HG03108 (cell line): ENCODE data around the gene NUPR1.
"Not testable (repeated sequence)": the region's sequence is repeated elsewhere in the genome, so short reads cannot be mapped to it uniquely, and the experiment has no call there.

Experiments used
- ATAC-seq: cut with Tn5 transposase; IDR thresholded peaks from one replicate; pipeline ENCODE4 v1.9.1; 2021; ENCODE audit warnings: moderate library complexity; ENCODE audit not compliant: unreplicated experiment

The NUPR1 gene

DNA sequence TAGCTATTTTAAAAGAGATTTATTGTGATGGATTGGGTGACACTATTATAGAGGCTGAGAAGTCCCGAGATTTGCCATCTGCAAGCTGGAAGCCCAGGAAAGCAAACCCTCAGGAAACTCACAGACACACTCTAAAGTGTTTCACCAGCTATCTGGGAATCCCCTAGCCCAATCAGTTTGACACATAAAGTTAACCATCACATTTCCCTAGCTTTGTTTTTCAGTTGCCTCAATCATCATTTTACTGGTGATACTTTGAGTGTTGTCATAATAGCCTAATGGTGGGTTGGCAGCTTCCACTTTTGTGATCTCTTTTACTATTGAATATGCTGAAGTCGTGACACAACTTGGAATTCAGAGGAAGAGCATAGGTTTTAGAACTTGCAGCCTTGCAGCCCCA is 16.8 kb upstream of the NUPR1 start:
- ATAC-seq = no peak

DNA sequence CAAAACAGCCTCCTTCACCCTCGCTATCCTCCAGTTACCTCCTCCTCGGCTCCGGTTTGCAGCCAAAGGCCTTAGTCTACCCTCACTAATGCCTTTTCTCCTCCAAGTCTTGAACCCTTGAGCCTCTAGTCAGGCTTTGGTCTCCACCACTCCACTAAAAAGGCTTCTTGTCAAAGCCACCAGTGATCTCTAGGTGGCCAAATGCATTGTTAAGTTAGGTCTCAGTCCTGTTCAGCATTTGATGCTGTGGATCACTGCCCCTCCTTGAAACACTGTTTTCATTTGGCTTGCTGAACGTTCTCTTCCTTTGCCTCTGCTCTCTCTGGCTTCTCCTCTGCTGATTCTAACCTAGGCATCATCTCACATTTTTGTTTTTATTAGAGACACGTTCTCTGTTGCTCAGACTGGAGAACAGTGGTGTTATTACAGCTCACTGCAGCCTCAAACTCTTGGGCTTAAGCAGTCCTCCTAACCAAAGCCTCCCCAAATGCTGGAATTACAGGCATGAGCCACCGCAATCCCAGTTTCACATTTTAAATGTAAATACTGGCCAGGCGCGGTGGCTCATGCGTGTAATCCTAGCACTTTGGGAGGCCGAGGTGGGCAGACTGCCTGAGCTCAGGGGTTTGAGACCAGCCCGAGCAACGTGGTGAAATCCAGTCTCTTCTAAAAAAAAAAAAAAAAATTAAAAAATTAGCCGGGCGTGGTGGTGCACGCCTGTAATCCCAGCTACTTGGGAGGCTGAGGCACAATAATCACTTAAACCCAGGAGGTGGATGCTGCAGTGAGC is 16.1 kb upstream of the NUPR1 start:
- ATAC-seq = no peak

DNA sequence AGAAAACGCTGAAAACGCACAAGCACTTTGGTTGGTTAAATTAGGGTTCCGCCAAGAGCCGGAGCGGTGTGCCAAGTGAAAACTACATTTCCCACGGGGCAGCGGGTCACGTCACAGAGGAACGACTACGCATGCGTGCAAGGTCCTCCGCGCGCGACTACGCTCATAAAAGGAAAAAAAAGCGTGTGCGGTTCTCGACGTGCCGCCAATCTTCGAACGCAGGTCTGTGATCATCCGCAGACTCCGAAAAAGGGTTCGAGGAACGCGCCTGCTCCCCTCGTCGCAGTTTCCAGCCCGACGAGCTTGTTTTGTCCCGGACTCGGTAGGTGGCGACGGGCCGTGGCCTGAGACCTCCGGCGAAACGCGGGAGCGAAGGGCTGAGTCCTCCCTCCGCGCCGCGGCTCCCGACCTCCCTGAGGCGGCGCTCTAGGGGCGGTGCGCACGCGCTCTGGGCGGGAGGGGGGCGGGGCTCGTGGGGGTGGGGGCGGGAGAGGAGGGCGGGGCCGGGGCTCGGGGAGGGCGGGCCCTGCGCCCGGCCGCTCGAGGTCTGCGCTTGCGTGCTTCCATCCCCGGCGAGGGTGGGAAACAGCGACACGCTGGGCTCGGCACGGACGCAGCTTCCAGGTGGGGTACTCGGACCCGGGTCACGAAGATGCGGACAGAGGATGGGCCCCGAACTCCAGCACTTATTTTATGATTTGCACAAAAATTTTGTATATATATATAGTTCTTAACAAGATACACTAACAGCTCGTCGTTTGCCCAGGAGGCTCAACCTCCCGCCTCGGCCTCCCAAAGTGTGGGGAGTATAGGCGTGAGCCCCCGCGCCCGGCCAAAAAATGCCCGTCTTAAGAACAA is 15.2 kb upstream of the NUPR1 start, which contains the start of gene SGF29:
SGF29 (plus strand) TSS at position 145 of the 858 bp plus-strand sequence. CDS start 27,150 bp downstream, outside the sequence.
- ATAC-seq = peak; percentile 67

DNA sequence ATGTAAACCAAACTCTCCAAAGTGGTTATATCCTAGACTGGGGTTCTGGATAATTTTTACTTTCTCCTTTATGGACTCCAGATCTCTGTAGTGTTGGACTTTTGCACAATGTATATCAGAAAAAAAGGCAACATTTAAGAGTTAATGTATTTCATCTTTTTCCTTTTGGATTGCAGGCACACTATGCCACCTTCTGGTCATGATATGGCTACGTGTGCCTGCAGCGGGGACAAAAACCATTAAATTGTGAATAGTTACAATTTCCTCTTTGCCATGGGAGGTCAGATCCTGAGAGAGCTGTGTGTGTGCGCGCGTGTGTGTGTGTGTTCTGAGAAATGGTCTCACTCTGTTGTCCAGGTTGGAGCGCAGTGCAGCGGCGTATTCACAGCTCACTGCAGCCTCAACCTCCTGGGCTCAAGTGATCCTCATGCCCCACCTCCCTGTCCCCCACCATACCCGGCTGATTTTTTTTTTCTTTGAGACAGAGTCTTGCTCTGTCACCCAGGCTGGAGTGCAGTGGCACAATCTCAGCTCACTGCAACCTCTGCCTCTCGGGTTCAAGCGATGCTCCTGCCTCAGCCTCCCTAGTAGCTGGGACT is 10.6 kb upstream of the NUPR1 start:
- no peak for ATAC-seq

DNA sequence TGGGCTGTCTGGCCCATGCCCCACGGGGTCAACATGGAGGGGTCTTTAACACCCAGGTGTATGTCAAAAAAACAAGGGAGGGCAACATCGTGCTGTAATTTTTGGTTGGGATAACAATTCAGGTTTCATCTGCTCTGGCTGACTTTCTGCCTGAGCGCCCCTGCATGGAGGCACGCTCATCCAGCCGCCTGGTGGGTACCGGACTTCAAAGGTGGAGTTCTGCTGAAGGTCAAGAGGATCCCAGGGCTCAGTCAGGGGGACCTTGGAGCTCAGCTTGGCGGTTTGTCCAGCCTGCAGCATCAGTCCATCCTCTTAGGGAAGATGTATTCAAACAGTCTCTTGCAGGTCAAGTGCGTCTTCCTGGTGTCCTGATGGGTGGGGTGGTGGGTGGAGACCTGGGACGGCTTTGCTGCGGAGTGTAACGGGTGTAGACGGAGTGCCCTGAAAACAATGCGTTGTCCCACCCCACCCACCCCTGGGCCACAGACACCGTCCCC is 9.6 kb upstream of the NUPR1 start:
- ATAC-seq = no peak

DNA sequence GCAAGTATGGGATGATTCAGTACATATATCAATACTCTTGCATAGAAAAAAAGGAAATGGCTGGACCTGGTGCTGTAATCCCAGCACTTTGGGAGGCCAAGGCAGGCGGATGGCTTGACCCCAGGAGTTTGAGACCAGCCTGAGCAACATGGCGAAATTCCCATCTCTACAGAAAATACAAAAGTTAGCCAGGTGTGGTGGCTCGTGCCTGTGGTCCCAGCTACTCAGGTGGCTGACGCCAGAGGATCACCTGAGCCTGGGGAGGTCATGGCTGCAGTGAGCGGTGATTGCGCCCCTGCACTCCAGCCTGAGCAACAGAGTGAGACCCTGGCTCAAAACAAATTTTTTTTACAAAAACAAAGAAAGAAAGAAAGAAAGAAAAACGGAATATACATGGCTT is 7.9 kb upstream of the NUPR1 start:
- ATAC-seq = no peak

DNA sequence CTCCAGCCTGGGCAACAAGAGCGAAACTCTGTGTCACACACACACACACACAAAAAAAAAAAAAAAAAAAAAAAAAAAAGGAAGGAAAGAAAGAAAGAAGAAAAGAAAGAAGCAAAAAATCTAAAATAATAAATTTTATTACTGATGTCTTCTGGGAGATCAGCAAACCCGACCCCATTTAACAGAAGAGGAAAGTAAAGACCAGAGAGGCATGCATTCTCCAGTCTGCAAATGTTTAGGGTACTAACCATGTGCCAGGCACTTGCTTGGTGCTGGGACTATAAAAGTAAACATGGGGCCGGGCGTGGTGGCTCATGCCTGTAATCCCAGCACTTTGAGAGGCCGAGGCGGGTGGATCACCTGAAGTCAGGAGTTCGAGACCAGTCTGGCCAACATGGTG is 7.2 kb upstream of the NUPR1 start:
- ATAC-seq = not testable (repeated sequence)

DNA sequence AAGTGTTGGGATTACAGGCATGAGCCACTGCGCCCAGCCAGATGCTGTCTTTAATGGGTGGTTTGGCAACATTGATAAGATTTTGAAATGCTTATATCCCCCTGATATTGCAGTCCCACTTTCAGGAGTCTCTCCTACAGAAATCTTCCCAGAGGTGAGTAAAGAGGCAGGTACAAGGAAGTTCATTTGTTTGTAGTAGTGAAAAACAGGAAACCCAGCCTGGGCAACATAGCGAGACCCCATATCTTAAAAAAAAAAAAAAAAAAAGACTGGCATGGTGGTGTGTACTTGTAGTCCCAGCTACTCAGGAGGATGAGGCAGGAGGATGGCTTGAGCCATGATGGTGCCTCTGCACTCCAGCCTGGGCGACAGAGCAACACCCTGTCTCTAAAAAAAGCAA is 6.2 kb upstream of the NUPR1 start:
- no peak for ATAC-seq

DNA sequence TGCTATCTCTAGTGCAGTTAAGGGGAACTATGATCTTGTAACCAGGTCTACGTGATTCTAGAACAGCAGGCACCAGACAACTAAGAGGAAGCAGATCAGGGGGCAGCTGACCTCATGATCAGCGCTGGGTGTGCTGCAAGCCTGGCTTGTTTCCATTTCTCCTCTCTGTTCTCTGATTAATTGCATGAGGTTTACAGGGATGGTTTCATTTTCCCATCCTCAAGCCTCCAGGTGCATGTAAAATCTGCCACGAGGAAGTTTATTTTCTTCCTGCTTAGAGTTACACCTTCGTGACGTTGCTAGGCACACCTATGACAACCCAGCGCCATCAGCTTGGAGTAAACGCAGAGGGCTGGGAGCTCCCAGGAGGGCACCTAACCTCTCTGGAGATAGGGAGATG is 4.3 kb upstream of the NUPR1 start:
- ATAC-seq = no peak

DNA sequence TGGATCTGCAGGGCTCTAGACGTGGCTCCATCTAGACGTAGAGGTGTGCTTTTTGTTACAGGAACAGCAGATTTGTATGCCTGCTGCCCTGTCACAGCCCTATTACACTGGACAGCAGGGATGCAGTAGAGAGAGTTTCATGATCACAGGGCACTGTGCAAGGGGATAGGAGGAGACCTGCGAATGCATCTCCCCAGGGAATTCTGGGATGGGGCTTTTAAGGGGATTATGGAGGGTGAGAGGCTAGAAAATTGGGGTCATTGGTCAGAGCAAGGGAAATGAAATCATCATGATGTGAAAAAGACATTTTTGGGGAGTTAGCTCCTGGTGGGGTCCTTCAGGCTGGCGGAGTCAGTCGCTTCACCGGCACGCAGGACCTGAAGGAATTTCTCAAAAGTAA is 3.9 kb upstream of the NUPR1 start:
- no peak for ATAC-seq

DNA sequence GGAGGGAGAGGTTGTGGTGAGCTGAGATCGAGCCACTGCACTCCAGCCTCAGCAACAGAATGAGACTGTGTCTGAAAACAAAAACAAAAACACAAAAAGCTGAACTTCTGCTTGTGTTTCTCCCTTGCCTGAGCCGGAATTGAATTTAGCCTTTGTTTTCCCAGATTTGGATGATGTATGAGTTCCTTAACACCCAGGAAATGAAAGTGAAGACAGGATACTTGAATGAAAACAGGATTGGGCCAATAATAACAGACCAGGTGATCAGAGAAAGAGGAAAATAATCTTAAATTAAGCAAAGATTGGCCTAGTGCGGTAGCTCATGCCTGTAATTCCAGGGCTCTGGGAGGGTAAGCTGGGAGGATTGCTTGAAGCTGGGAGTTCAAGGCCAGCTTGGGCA is 1.6 kb upstream of the NUPR1 start:
- no peak for ATAC-seq

DNA sequence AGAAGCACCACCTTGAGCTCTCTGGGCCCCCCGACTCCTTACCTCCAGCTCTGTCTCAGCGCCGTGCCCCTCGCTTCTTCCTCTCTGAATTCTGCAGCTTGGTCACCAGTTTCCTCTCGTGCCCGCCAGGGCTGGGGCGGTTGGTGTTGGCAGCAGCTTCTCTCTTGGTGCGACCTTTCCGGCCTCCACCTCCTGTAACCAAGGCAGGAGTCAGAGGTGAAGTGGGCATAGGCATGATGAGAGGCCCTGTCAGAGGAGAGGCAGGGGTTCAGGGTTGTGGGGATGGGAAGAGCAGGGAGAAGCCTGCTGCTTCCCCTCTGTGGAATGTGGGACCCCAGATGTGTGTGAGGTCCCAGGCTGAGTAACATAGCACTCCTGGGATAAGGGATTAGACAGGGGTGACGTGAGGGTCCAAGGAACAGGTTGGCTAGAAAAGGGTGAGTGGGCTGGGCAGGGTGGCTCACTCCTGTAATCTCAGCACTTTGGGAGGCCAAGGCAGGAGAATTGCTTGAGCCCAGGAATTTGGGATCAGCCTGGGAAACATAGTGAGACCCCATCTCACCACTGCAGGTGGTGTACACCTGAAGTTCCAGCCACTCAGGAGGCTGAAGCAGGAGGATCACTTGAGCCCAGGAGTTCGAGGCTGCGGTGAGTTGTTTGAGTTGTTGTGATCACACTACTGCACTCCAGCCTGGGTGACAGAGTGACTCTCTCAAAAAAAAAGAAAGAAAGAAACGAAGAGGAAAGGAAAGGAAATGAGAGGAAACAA is 626 bp downstream of the NUPR1 start:
- ATAC-seq = no peak

DNA sequence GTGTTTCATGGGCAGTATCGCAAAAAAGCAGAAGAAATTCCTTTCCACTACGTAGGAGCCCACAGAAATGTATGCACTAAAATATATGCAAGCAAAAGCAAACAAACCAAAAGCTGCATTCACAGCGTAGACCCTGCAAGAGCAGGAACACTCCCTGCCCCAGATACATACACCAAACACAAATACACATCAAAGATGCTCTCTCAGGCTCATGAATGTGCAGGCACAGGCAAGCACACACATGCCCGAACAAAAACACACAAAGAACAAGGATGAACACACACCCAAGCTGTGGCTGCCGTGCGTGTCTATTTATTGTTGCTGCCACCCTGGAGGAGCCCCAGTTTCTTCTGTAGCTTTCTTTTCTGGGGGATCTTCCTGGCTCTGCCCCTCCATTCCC is 1.7 kb downstream of the NUPR1 start:
- ATAC-seq = no peak

DNA sequence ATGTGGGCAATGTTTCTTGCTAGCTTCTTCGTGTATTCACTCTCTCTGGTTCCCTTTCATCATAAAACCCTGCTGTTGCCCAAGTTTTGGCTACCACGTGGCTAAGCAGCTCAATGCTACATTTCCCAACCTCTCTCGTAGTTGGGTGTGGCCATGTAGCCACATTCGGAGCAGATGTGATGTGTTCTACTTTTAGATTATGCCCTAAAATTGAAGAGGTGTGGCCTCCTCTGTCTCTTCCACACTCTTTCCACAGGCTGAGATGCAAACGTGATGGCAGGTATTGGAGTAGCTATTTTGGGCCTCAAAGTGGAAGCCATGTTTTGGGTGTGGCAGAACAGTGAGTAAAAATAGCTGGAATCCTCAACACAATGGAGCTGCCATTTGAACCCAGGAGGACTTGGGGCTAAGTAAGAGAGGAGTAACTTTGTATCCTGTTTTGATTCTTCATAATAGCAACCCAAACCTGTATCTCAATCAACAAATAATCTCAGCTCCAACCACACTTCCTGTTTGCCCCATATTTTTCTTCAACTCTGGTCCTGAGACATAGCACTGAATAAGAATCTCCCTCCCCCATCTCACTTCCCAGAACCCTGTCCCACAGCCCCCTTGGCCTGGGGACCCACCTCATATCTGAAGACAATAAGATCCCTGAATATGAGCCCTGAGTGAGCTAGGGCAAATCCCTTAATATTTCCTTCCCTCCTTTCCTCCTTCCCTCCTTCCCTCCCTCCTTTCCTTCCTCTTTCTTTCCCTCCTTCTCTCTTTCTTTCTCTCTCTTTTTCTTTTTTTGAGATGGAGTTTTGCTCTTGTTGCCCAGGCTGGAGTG is 4.0 kb downstream of the NUPR1 start:
- ATAC-seq = no peak

DNA sequence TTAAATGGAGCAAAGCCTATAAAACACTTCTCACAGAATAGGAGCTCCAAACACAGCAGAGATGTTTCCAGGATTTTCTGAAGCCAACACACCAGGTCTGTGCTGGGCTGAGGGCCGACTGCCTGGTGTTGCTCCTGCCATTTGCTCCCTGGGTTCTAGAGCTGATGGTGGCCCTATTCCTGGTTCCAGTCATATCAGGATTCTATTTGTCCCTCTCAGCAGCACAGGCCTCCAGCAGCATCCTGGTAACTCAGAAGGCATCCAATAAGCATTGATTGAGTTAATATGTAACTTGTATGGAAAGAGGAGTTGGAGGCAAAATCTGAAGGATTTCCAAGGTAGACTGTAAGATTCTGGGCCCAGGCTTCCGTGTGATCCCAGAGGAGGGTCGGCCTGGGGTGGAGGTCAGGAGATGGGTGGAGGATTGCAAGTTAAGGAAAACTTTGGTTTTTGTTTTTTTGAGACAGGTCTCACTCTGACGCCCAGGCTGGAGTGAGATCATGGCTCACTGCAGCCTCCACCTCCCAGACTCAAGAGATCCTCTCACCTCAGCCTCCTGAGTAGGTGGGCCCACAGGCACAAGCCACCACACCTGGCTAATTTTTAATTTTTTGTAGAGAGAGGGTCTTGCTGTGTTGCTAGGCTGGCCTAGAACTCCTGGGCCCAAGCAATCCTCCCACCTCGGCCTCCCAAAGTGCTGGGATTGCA is 5.7 kb downstream of the NUPR1 start:
- ATAC-seq = no peak

DNA sequence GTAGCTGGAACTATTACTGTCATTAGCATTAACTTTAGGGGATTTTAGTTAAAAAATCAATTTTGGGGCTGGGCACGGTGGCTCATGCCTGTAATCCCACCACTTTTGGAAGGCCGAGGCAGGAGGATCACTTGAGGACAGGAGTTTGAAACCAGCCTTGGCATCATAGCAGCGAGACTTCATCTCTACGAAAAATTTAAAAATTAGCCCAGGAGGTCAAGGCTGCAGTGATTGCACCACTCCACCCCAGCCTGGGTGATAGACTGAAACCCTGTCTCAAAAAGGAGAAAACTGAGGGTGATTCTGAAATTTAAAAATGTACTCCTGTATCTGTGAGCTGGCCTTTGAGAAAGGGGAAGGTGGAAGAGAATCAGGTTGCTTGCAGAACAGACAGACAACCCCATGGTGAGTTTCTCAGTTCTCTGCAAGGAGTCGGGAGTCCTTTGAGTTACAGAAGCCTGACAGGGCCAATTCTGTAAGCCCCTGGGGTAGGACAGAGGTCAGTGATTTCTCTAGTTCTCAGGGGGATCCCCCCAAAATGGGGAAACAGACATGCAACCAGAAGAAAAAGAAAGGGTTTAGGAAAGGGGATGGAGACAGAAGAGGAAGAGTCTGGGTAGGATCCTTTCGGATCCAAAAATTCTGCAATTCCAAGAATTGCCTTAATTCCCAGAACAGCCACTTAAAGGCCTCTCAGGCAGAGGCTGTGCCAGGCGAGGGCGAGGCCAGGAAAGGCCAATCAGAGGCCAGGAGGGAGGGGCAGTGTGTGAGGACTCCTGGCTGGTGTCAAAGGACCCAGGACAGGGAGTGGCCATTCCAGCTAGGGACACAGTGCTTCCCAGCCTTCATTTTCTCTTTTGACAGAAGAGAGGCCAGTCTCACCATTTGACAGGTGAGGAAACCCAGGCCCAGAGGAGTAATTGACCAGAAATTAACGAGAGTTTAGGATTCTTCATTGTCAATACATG is 6.7 kb downstream of the NUPR1 start:
- ATAC-seq = no peak

DNA sequence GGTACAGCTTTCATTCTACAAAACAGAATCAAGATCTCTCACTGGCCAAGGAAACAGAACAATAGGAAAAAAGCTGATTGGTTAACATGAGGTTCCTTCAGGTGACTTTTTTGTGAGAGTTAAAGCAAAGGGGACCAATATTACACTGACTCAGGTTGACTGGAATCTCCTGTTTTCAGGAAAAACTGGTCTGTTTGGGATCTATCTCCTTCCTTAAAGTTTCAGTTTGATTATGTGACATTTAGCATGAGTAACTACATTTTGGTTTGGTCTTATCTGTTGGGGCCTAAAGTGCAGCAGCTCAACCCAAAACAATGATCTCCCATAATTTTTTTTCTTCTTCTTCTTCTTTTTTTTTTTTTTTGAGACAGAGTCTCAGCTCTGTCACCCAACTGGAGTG is 9.7 kb downstream of the NUPR1 start:
- ATAC-seq = no peak

DNA sequence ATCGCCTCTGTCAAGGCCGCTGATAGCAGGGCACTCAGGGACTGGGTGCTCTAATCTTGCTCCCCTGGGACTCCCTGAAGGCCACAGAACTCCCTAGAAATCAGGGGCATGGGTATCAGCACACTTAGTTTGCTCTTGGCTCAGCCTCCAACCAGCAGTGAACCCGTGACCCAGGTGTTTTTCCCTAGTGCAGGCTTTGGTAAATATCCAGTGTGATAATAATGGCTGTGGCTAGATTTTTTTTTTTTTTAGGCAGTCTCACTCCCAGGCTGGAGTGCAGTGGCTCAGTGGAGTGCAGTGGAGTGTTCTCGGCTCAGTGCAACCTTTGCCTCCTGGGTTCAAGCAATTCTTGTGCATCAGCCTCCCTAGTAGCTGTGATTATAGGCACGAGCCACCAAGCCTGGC is 10.3 kb downstream of the NUPR1 start:
- ATAC-seq = no peak
